ENCODE results near the gene RABIF.
A peak's percentile ranks its signal among the peaks of the same experiment; 100 is the strongest.

The RABIF gene

GRCh38 chr1:202860744-202861419, 28.1 kb downstream of the RABIF start:
- WGBS (ENCODE audit: insufficient coverage) = 3% methylated on average over 37 of the region's 50 CpGs

GRCh38 chr1:202858789-202859414, 30.0 kb downstream of the RABIF start:
- 84% methylated on average over 8 of the region's 10 CpGs for WGBS (ENCODE audit: insufficient coverage)
- no peak for DNase-seq
- Histone ChIP-seq H3K9me3 (ENCODE audit: control extremely low read depth in 1 of 5, control insufficient read depth in 4 of 5, insufficient read depth in 2 of 5, low read depth in 1 of 5, low read length in 4 of 5) (no peaks in the 10 kb centered on the region), H3K27me3 (replicated peaks in 2 of 5; ENCODE audit: control insufficient read depth in 4 of 5, insufficient read depth in 5 of 5, low read length in 4 of 5) (peaks cover 0 to 3% (median 0%) of the 10 kb centered on the region in 5 experiments), H3K4me1 (ENCODE audit: control extremely low read depth in 1 of 4, control insufficient read depth in 4 of 4, insufficient read depth in 4 of 4, low read length in 3 of 4) (peaks cover 0 to 51% (median 44%) of the 10 kb centered on the region in 4 experiments), H3K36me3 (ENCODE audit: control insufficient read depth in 4 of 4, insufficient read depth in 4 of 4, low read length in 3 of 4) (peaks cover 0 to 13% (median 3%) of the 10 kb centered on the region in 4 experiments), H3K27ac (ENCODE audit: insufficient read depth in 1 of 2, low read depth in 1 of 2, low read length in 2 of 2, poor library complexity in 1 of 2, severe bottlenecking in 2 of 2) (peak overlapping the region in 1 of 2 experiments; percentile 49), H3K4me3 (ENCODE audit: control insufficient read depth in 1 of 7, extremely low read depth in 1 of 7, insufficient read depth in 4 of 7, low read depth in 2 of 7, low read length in 6 of 7) (peak overlapping the region in 3 of 7 experiments; percentile 7 to 53 (median 40))
- ChIA-PET CTCF (interaction anchor here (1.0 to 2.2 kb wide), 3 partner anchors 24 to 78 kb away, joined by 3 to 6 read pairs (median 6); no protein-coding TSS in a partner anchor), POLR2A (no interaction called here)

More at GRCh38 chr1:202860744-202861419, 28.1 kb downstream of the RABIF start:
- H3K36me3 ChIP-seq (ENCODE audit: control insufficient read depth in 4 of 4, insufficient read depth in 4 of 4, low read length in 3 of 4) = peaks cover 0 to 9% (median 0%) of the 10 kb centered on the region in 4 experiments
- POLR2A ChIA-PET = interaction anchor here (0.7 kb wide), 1 partner anchor 15 kb away, joined by 6 read pairs; no protein-coding TSS in a partner anchor
- peak overlapping the region; percentile 50 to 91 (median 83) for H3K4me3 ChIP-seq (ENCODE audit: control insufficient read depth in 1 of 7, extremely low read depth in 1 of 7, insufficient read depth in 4 of 7, low read depth in 2 of 7, low read length in 6 of 7)
- H3K9me3 ChIP-seq (ENCODE audit: control extremely low read depth in 1 of 5, control insufficient read depth in 4 of 5, insufficient read depth in 2 of 5, low read depth in 1 of 5, low read length in 4 of 5) = no peaks in the 10 kb centered on the region
- H3K27ac ChIP-seq (ENCODE audit: insufficient read depth in 1 of 2, low read depth in 1 of 2, low read length in 2 of 2, poor library complexity in 1 of 2, severe bottlenecking in 2 of 2) = no peak overlapping the region
- H3K27me3 ChIP-seq (replicated peaks in 2 of 5; ENCODE audit: control insufficient read depth in 4 of 5, insufficient read depth in 5 of 5, low read length in 4 of 5) = peaks cover 0 to 3% (median 0%) of the 10 kb centered on the region in 5 experiments
- DNase-seq = peak; percentile 38 to 67 (median 61)
- H3K4me1 ChIP-seq (ENCODE audit: control extremely low read depth in 1 of 4, control insufficient read depth in 4 of 4, insufficient read depth in 4 of 4, low read length in 3 of 4) = peaks cover 0 to 51% (median 44%) of the 10 kb centered on the region in 4 experiments
- CTCF ChIA-PET = interaction anchor here (0.9 to 1.4 kb wide), 7 partner anchors 9 to 139 kb away, joined by 3 to 7 read pairs (median 4); no protein-coding TSS in a partner anchor

GRCh38 chr1:202858331-202858730, 30.6 kb downstream of the RABIF start:
- CTCF ChIA-PET = interaction anchor here (1.3 to 2.2 kb wide), 3 partner anchors 23 to 524 kb away, joined by 3 to 6 read pairs (median 6); no protein-coding TSS in a partner anchor

GRCh38 chr1:202857136-202857610, 31.8 kb downstream of the RABIF start:
- peaks cover 0 to 13% (median 3%) of the 10 kb centered on the region in 4 experiments for H3K36me3 ChIP-seq (ENCODE audit: control insufficient read depth in 4 of 4, insufficient read depth in 4 of 4, low read length in 3 of 4)
- H3K27me3 ChIP-seq (replicated peaks in 2 of 5; ENCODE audit: control insufficient read depth in 4 of 5, insufficient read depth in 5 of 5, low read length in 4 of 5) = peaks cover 0 to 2% (median 0%) of the 10 kb centered on the region in 5 experiments
- no peaks in the 10 kb centered on the region for H3K9me3 ChIP-seq (ENCODE audit: control extremely low read depth in 1 of 5, control insufficient read depth in 4 of 5, insufficient read depth in 2 of 5, low read depth in 1 of 5, low read length in 4 of 5)
- no peak for DNase-seq
- H3K4me3 ChIP-seq (ENCODE audit: control insufficient read depth in 1 of 7, extremely low read depth in 1 of 7, insufficient read depth in 4 of 7, low read depth in 2 of 7, low read length in 6 of 7) = no peak overlapping the region
- ChIA-PET POLR2A (no interaction called here), CTCF (interaction anchor here (1.3 to 2.2 kb wide), 3 partner anchors 22 to 523 kb away, joined by 3 to 6 read pairs (median 3); no protein-coding TSS in a partner anchor)
- no peak overlapping the region for H3K27ac ChIP-seq (ENCODE audit: insufficient read depth in 1 of 2, low read depth in 1 of 2, low read length in 2 of 2, poor library complexity in 1 of 2, severe bottlenecking in 2 of 2)
- WGBS (ENCODE audit: insufficient coverage) = 50% methylated on average over 2 of the region's 4 CpGs
- peaks cover 0 to 50% (median 44%) of the 10 kb centered on the region in 4 experiments for H3K4me1 ChIP-seq (ENCODE audit: control extremely low read depth in 1 of 4, control insufficient read depth in 4 of 4, insufficient read depth in 4 of 4, low read length in 3 of 4)

More at GRCh38 chr1:202858331-202858730, 30.6 kb downstream of the RABIF start:
- Histone ChIP-seq H3K9me3 (ENCODE audit: control extremely low read depth in 1 of 5, control insufficient read depth in 4 of 5, insufficient read depth in 2 of 5, low read depth in 1 of 5, low read length in 4 of 5) (no peaks in the 10 kb centered on the region), H3K36me3 (ENCODE audit: control insufficient read depth in 4 of 4, insufficient read depth in 4 of 4, low read length in 3 of 4) (peaks cover 0 to 13% (median 3%) of the 10 kb centered on the region in 4 experiments), H3K4me1 (ENCODE audit: control extremely low read depth in 1 of 4, control insufficient read depth in 4 of 4, insufficient read depth in 4 of 4, low read length in 3 of 4) (peaks cover 0 to 51% (median 44%) of the 10 kb centered on the region in 4 experiments), H3K4me3 (ENCODE audit: control insufficient read depth in 1 of 7, extremely low read depth in 1 of 7, insufficient read depth in 4 of 7, low read depth in 2 of 7, low read length in 6 of 7) (peak overlapping the region in 3 of 7 experiments; percentile 40 to 53 (median 46)), H3K27me3 (replicated peaks in 2 of 5; ENCODE audit: control insufficient read depth in 4 of 5, insufficient read depth in 5 of 5, low read length in 4 of 5) (peaks cover 0 to 3% (median 0%) of the 10 kb centered on the region in 5 experiments), H3K27ac (ENCODE audit: insufficient read depth in 1 of 2, low read depth in 1 of 2, low read length in 2 of 2, poor library complexity in 1 of 2, severe bottlenecking in 2 of 2) (peak overlapping the region in 1 of 2 experiments; percentile 49)
- DNase-seq = peak; percentile 18 to 69 (median 51)
- WGBS (ENCODE audit: insufficient coverage) = 36% methylated on average over 6 of the region's 6 CpGs
- POLR2A ChIA-PET = no interaction called here

GRCh38 chr1:202856014-202856413, 32.9 kb downstream of the RABIF start:
- H3K4me1 ChIP-seq (ENCODE audit: control extremely low read depth in 1 of 4, control insufficient read depth in 4 of 4, insufficient read depth in 4 of 4, low read length in 3 of 4) = peaks cover 0 to 42% (median 37%) of the 10 kb centered on the region in 4 experiments
- DNase-seq = no peak
- WGBS (ENCODE audit: insufficient coverage) = no CpG with 5 or more reads among the region's 2 CpGs
- no peaks in the 10 kb centered on the region for H3K9me3 ChIP-seq (ENCODE audit: control extremely low read depth in 1 of 5, control insufficient read depth in 4 of 5, insufficient read depth in 2 of 5, low read depth in 1 of 5, low read length in 4 of 5)
- H3K4me3 ChIP-seq (ENCODE audit: control insufficient read depth in 1 of 7, extremely low read depth in 1 of 7, insufficient read depth in 4 of 7, low read depth in 2 of 7, low read length in 6 of 7) = no peak overlapping the region
- H3K27ac ChIP-seq (ENCODE audit: insufficient read depth in 1 of 2, low read depth in 1 of 2, low read length in 2 of 2, poor library complexity in 1 of 2, severe bottlenecking in 2 of 2) = no peak overlapping the region
- CTCF ChIA-PET = no interaction called here
- H3K36me3 ChIP-seq (ENCODE audit: control insufficient read depth in 4 of 4, insufficient read depth in 4 of 4, low read length in 3 of 4) = peaks cover 0 to 13% (median 3%) of the 10 kb centered on the region in 4 experiments
- peaks cover 0 to 1% (median 0%) of the 10 kb centered on the region in 5 experiments for H3K27me3 ChIP-seq (replicated peaks in 2 of 5; ENCODE audit: control insufficient read depth in 4 of 5, insufficient read depth in 5 of 5, low read length in 4 of 5)
- POLR2A ChIA-PET = interaction anchor here (0.6 kb wide), 3 partner anchors 92 to 416 kb away, joined by 3 to 5 read pairs (median 5); no protein-coding TSS in a partner anchor

GRCh38 chr1:202854787-202855186, 34.2 kb downstream of the RABIF start:
- Histone ChIP-seq H3K9me3 (ENCODE audit: control extremely low read depth in 1 of 5, control insufficient read depth in 4 of 5, insufficient read depth in 2 of 5, low read depth in 1 of 5, low read length in 4 of 5) (no peaks in the 10 kb centered on the region), H3K4me3 (ENCODE audit: control insufficient read depth in 1 of 7, extremely low read depth in 1 of 7, insufficient read depth in 4 of 7, low read depth in 2 of 7, low read length in 6 of 7) (no peak overlapping the region), H3K36me3 (ENCODE audit: control insufficient read depth in 4 of 4, insufficient read depth in 4 of 4, low read length in 3 of 4) (peaks cover 0 to 13% (median 3%) of the 10 kb centered on the region in 4 experiments), H3K27me3 (replicated peaks in 2 of 5; ENCODE audit: control insufficient read depth in 4 of 5, insufficient read depth in 5 of 5, low read length in 4 of 5) (no peaks in the 10 kb centered on the region), H3K27ac (ENCODE audit: insufficient read depth in 1 of 2, low read depth in 1 of 2, low read length in 2 of 2, poor library complexity in 1 of 2, severe bottlenecking in 2 of 2) (no peak overlapping the region), H3K4me1 (ENCODE audit: control extremely low read depth in 1 of 4, control insufficient read depth in 4 of 4, insufficient read depth in 4 of 4, low read length in 3 of 4) (peaks cover 0 to 40% (median 37%) of the 10 kb centered on the region in 4 experiments)
- ChIA-PET POLR2A (no interaction called here), CTCF (interaction anchor here (0.9 to 5.6 kb wide), 8 partner anchors 9 to 141 kb away, joined by 3 to 37 read pairs (median 3); no protein-coding TSS in a partner anchor)
- WGBS (ENCODE audit: insufficient coverage) = over 99% methylated on average over 8 of the region's 8 CpGs
- DNase-seq = no peak

Data from common myeloid progenitor, CD34-positive (primary cell).